Measurements from ENCODE around the gene LRTM1.

- TF ChIP-seq CTCF (IDR thresholded peaks at IDR 0.05), result no peak
- no peak for TF ChIP-seq POLR2A (IDR thresholded peaks at IDR 0.05)
Observed at GRCh38 chr3:54966979-54967378, 39.1 kb upstream of the LRTM1 start.

Data from testis (tissue), 2 donors.